SJCRH30 (cell line): Measurements from ENCODE around the gene SHISA6. TPM values are rescaled to one million over a fixed set of nuclear protein-coding genes. Genes with fewer than 3 reads are reported as not detected.
A peak's percentile ranks its signal among the peaks of the same experiment; 100 is the strongest.

ENCODE experiments used
- DNase-seq, 2 experiments: peaks; one replicate each; pipeline ENCODE4 v3.0.0-alpha.2; 2015 to 2020
- H3K27ac ChIP-seq: fragments of 250-450 bp; sonication (Bioruptor Pico); 2 replicates; pipeline ENCODE4 v1.5.1; 2020; ENCODE audit warnings: mild to moderate bottlenecking, moderate library complexity
- H3K27me3 ChIP-seq: fragments of 250-450 bp; sonication (Bioruptor Pico); 2 replicates; pipeline ENCODE4 v1.5.1; 2020; ENCODE audit warnings: mild to moderate bottlenecking, moderate library complexity
- H3K36me3 ChIP-seq: fragments of 250-450 bp; sonication (Bioruptor Pico); 2 replicates; pipeline ENCODE4 v1.5.1; 2020; ENCODE audit warnings: mild to moderate bottlenecking, moderate library complexity
- H3K4me1 ChIP-seq: fragments of 250-450 bp; sonication (Bioruptor Pico); 2 replicates; pipeline ENCODE4 v1.5.1; 2020; ENCODE audit warnings: mild to moderate bottlenecking, moderate library complexity
- H3K4me3 ChIP-seq: fragments of 250-450 bp; sonication (Bioruptor Pico); 2 replicates; pipeline ENCODE4 v1.5.1; 2020; ENCODE audit warnings: mild to moderate bottlenecking, moderate library complexity
- H3K9me3 ChIP-seq: fragments of 250-450 bp; sonication (Bioruptor Pico); replicated peaks from 2 replicates; pipeline ENCODE4 v1.5.1; 2020; ENCODE audit warnings: mild to moderate bottlenecking, moderate library complexity
- total RNA-seq: library from RNA; depleted of rRNA; stranded (reverse); fragments of >200 nt; shearing (Covaris generic); gene quantifications from 2 replicates; pipeline ENCODE4 v1.2.3, GENCODE V29; 2014

Gene SHISA6
- total RNA-seq, 1 experiment from 2014 or later = not detected

GRCh38 chr17:11387610-11388009 lies 146.6 kb downstream of the SHISA6 start:
- Histone ChIP-seq H3K27me3 (no peaks in the 10 kb centered on the region), H3K4me3 (no peak overlapping the region), H3K9me3 (no peaks in the 10 kb centered on the region), H3K36me3 (no peaks in the 10 kb centered on the region), H3K27ac (no peak overlapping the region), H3K4me1 (no peaks in the 10 kb centered on the region)
- DNase-seq = no peak

- Histone ChIP-seq H3K36me3 (no peaks in the 10 kb centered on the region), H3K27ac (no peak overlapping the region), H3K9me3 (no peaks in the 10 kb centered on the region), H3K4me3 (no peak overlapping the region), H3K27me3 (no peaks in the 10 kb centered on the region), H3K4me1 (no peaks in the 10 kb centered on the region)
- no peak for DNase-seq
Measured at GRCh38 chr17:11388054-11388453, 147.0 kb downstream of the SHISA6 start.

GRCh38 chr17:11389583-11389982 lies 148.6 kb downstream of the SHISA6 start:
- H3K27me3 ChIP-seq = no peaks in the 10 kb centered on the region

GRCh38 chr17:11391134-11391533 lies 150.1 kb downstream of the SHISA6 start:
- Histone ChIP-seq H3K4me1 (no peaks in the 10 kb centered on the region), H3K27me3 (no peaks in the 10 kb centered on the region), H3K27ac (no peak overlapping the region), H3K36me3 (no peaks in the 10 kb centered on the region), H3K4me3 (no peak overlapping the region), H3K9me3 (no peaks in the 10 kb centered on the region)
- peak in 1 of 2 experiments; percentile 25 for DNase-seq

More at GRCh38 chr17:11389583-11389982, 148.6 kb downstream of the SHISA6 start:
- no peak for DNase-seq
- H3K4me3 ChIP-seq = no peak overlapping the region
- no peak overlapping the region for H3K27ac ChIP-seq
- H3K9me3 ChIP-seq = no peaks in the 10 kb centered on the region
- no peaks in the 10 kb centered on the region for H3K36me3 ChIP-seq
- no peaks in the 10 kb centered on the region for H3K4me1 ChIP-seq

- no peaks in the 10 kb centered on the region for H3K4me1 ChIP-seq
- peak; percentile 2 to 11 for DNase-seq
- no peaks in the 10 kb centered on the region for H3K9me3 ChIP-seq
- no peak overlapping the region for H3K4me3 ChIP-seq
- H3K27ac ChIP-seq = no peak overlapping the region
- H3K27me3 ChIP-seq = no peaks in the 10 kb centered on the region
- no peaks in the 10 kb centered on the region for H3K36me3 ChIP-seq
Measured at GRCh38 chr17:11404431-11405276, 163.6 kb downstream of the SHISA6 start.

- Histone ChIP-seq H3K9me3 (no peaks in the 10 kb centered on the region), H3K4me1 (no peaks in the 10 kb centered on the region), H3K27me3 (no peaks in the 10 kb centered on the region), H3K27ac (no peak overlapping the region), H3K36me3 (no peaks in the 10 kb centered on the region), H3K4me3 (no peak overlapping the region)
- DNase-seq = no peak
Measured at GRCh38 chr17:11406716-11407115, 165.7 kb downstream of the SHISA6 start.

GRCh38 chr17:11412654-11413053 lies 171.6 kb downstream of the SHISA6 start:
- DNase-seq = no peak
- Histone ChIP-seq H3K9me3 (no peaks in the 10 kb centered on the region), H3K27ac (no peak overlapping the region), H3K4me1 (no peaks in the 10 kb centered on the region), H3K36me3 (no peaks in the 10 kb centered on the region), H3K4me3 (no peak overlapping the region), H3K27me3 (no peaks in the 10 kb centered on the region)

GRCh38 chr17:11418342-11418741 lies 177.3 kb downstream of the SHISA6 start:
- no peaks in the 10 kb centered on the region for H3K27me3 ChIP-seq
- DNase-seq = no peak
- no peak overlapping the region for H3K4me3 ChIP-seq
- no peaks in the 10 kb centered on the region for H3K4me1 ChIP-seq
- H3K27ac ChIP-seq = no peak overlapping the region
- H3K36me3 ChIP-seq = no peaks in the 10 kb centered on the region
- H3K9me3 ChIP-seq = no peaks in the 10 kb centered on the region

- H3K27me3 ChIP-seq = no peaks in the 10 kb centered on the region
- no peak overlapping the region for H3K27ac ChIP-seq
- H3K36me3 ChIP-seq = no peaks in the 10 kb centered on the region
- no peaks in the 10 kb centered on the region for H3K4me1 ChIP-seq
- DNase-seq = no peak
- no peak overlapping the region for H3K4me3 ChIP-seq
- H3K9me3 ChIP-seq = no peaks in the 10 kb centered on the region
Measured at GRCh38 chr17:11430751-11431150, 189.7 kb downstream of the SHISA6 start.

- no peaks in the 10 kb centered on the region for H3K9me3 ChIP-seq
- H3K36me3 ChIP-seq = no peaks in the 10 kb centered on the region
- H3K4me3 ChIP-seq = no peak overlapping the region
- no peaks in the 10 kb centered on the region for H3K27me3 ChIP-seq
- no peak for DNase-seq
- H3K4me1 ChIP-seq = no peaks in the 10 kb centered on the region
- H3K27ac ChIP-seq = no peak overlapping the region
Measured at GRCh38 chr17:11438673-11439072, 197.7 kb downstream of the SHISA6 start.

GRCh38 chr17:11441004-11441403 lies 200.0 kb downstream of the SHISA6 start:
- Histone ChIP-seq H3K4me1 (no peaks in the 10 kb centered on the region), H3K4me3 (no peak overlapping the region), H3K27me3 (no peaks in the 10 kb centered on the region), H3K36me3 (no peaks in the 10 kb centered on the region), H3K27ac (no peak overlapping the region), H3K9me3 (no peaks in the 10 kb centered on the region)
- DNase-seq = no peak

GRCh38 chr17:11446316-11446715 lies 205.3 kb downstream of the SHISA6 start:
- no peaks in the 10 kb centered on the region for H3K9me3 ChIP-seq
- no peak overlapping the region for H3K4me3 ChIP-seq
- H3K27ac ChIP-seq = no peak overlapping the region
- no peaks in the 10 kb centered on the region for H3K36me3 ChIP-seq
- no peak for DNase-seq
- no peaks in the 10 kb centered on the region for H3K27me3 ChIP-seq
- H3K4me1 ChIP-seq = no peaks in the 10 kb centered on the region

GRCh38 chr17:11454096-11454495 lies 213.1 kb downstream of the SHISA6 start:
- Histone ChIP-seq H3K4me3 (no peak overlapping the region), H3K27ac (no peak overlapping the region), H3K36me3 (no peaks in the 10 kb centered on the region), H3K4me1 (no peaks in the 10 kb centered on the region), H3K27me3 (no peaks in the 10 kb centered on the region), H3K9me3 (no peaks in the 10 kb centered on the region)
- no peak for DNase-seq

GRCh38 chr17:11458279-11458678 lies 217.3 kb downstream of the SHISA6 start:
- Histone ChIP-seq H3K4me1 (no peaks in the 10 kb centered on the region), H3K9me3 (no peaks in the 10 kb centered on the region), H3K27ac (no peak overlapping the region), H3K36me3 (no peaks in the 10 kb centered on the region), H3K4me3 (no peak overlapping the region), H3K27me3 (no peaks in the 10 kb centered on the region)
- DNase-seq = no peak

- no peaks in the 10 kb centered on the region for H3K9me3 ChIP-seq
- no peak overlapping the region for H3K27ac ChIP-seq
- no peak overlapping the region for H3K4me3 ChIP-seq
- H3K27me3 ChIP-seq = no peaks in the 10 kb centered on the region
- no peaks in the 10 kb centered on the region for H3K4me1 ChIP-seq
- DNase-seq = no peak
- no peaks in the 10 kb centered on the region for H3K36me3 ChIP-seq
Measured at GRCh38 chr17:11459861-11460331, 218.9 kb downstream of the SHISA6 start.
